ENCODE results near the gene TP63. TPM values are rescaled to one million over a fixed set of nuclear protein-coding genes. Genes with fewer than 3 reads are reported as not detected.

TP63 gene
- polyA plus RNA-seq, 3 donors = 0.58 to 1.9 (median 1.7) TPM

DNA sequence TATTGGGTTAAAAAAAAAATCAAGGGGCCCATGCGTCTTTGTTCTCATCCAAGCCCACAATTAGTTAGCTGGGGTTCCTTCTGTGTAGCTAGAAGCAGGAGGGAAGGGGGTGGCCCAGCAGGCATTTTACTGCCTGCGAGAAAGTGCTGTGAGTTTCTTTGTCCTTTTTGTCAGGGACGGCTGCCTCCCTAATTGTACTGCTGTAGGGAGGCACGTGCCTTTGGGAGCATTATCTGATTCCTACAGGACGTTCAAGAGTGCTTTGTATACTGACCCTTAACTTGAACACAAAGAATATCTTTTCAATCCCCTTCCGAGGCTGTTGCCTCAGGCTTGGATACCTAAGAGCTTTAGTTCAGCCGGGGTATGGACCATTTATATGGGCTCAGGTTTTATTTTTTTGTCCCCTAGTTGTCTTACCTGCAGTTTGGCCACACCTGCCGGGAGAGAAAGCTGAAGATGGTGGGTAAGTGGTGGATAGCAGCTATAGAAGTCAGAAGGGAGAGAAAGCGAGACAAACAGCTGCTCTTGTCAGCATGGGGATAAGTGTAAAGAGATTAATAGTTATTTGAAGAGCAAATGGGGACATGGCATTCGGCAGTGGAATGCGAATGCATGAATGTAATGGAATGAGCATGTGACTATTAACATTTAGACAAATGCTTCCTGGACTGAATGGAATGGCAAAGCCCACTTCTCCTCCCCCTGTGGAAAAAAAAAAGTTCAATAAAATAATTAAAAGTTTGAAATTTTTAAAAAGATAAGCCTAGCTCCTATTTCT is 175.2 kb downstream of the TP63 start:
- DNase-seq (ENCODE audit: low read depth in 3 of 3, low spot score in 2 of 3) = no peak

DNA sequence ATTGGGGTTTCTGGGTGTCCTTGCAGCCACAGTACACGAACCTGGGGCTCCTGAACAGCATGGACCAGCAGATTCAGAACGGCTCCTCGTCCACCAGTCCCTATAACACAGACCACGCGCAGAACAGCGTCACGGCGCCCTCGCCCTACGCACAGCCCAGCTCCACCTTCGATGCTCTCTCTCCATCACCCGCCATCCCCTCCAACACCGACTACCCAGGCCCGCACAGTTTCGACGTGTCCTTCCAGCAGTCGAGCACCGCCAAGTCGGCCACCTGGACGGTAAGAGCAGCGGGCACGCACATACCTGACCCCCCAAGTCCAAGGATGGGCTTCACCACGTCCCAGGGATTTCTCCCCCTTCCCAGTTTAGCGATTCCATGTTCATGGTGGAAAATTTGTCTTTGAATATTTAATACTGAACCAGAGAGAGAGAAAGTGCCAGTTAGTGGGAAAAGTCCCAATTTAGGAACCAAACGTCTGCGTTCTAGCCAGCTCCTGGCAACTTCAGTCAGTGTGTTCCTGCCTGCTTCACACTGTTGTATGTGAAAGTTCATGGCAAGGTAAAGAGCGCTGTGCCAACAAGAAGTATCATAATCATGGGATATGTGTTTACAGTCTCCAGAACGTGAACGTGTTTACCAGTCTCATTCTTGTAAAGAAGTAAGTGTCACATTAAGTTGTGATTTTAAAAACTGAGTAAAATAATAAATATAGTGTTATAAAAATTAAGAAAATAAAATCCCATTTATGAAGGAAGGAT is 177.2 kb downstream of the TP63 start:
- no peak for DNase-seq (ENCODE audit: low read depth in 3 of 3, low spot score in 2 of 3)

DNA sequence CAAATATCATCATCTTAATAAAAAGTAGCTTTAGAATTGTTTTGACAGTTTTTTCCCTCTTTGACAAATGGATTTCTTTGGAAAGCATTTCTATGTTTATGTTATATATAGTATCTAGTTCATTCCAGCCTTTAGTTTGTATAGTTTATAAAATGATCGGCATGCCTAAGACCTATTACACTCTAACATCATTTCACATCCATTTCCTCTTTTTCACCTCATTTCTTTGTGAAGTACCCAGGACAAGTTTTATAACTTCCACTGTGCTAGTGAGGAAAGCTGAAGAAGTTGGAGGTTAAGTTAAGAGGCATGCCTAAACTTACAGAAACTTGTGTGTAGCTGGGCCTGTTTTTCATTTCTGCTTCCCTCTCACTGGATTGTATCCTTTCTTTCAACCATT is 178.4 kb downstream of the TP63 start:
- DNase-seq (ENCODE audit: low read depth in 3 of 3, low spot score in 2 of 3) = no peak

DNA sequence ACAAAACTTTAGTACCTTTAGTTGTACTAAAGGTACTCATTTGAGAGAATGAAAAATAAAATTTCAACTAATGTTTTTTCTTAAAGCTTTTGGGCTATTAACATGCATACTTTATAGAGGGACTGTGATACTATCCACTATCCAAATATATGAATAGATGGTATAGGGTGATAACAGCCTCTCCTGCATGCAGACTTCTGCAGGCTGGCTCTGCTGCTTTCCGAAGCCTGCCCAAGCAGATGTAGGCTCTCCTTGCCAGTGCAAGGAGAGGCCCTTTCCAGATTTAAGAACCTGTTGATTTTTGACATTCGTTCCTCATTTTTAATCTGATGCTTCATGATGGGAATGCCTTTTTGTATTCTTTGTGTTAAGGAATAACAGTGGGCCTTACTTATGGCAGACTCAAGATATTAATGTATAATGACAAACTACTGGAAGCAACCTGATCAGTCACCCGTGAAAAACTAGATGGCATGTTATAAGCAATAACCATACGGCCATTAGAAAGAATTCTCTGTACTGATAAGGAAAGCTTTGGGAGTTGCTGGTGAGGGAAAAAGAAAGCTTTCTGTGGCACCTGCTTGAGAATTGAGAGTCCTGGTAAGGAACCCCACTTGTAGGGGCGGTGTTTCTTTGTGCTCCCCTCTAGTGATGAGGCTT is 181.7 kb downstream of the TP63 start:
- no peak for DNase-seq (ENCODE audit: low read depth in 3 of 3, low spot score in 2 of 3)

DNA sequence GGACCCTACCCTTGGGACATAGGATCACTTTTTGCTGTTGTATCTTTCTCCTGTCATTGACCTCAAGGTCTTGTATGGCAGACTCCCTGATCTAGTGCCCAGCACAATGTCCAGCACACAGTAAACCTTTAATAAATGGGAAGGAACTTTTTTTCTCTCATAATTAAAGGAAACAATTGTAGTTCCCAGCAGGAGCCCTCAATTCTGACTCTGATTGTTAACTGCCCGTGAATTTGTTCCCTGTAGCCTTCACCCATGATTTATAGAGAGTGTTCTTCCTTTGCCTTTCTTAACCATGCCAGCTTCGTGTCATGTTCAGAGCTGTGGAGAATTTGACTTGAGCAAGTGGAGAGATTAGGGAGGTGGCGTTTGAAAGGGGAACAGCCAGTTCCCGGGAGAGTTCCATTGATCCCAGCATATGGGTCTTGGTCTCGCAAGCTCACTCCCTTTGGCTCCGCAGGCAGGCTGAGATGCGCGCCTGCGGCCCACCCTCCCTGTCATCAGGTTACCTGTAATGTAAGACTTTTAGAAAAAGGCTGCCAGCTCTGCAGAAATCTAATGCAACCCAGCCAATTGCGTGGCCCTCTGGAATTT is 182.6 kb downstream of the TP63 start:
- DNase-seq (ENCODE audit: low read depth in 3 of 3, low spot score in 2 of 3) = no peak

DNA sequence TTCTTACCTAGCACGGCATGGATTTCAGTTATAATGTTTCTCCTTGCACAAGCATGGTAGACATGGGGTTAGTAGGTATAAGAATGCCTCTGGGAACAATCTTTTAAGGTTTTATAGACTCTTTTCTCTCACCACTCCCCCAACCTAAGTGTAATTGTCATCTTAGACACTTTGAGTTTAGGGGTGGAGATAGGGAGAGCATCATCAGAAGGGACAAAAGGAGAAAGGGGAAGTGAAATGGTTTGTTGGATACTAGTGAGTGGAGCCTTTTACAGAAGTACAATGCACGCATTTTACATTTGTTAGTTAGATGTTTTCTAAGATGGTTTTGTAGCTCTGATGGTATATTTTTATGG is 189.2 kb downstream of the TP63 start:
- DNase-seq (ENCODE audit: low read depth in 3 of 3, low spot score in 2 of 3) = no peak

DNA sequence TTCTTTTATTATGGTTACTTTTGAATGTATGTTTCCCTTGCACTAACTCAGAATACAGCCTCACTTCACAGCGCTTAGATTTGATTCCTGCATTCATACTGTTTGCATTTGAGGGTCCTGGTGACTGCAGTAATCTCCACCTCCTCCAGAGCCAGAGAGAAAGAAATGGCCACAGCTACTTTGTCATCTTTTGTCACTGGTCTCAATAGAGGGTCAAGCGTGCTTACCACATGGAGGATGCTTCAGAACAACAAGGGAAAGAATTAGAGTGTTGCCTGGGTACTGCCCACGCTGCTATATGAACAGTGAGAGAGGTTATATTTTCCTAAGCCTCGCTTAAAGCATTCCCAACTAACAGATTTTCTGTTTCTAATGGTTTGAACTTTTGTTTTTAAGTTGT is 190.1 kb downstream of the TP63 start:
- DNase-seq (ENCODE audit: low read depth in 3 of 3, low spot score in 2 of 3) = no peak

DNA sequence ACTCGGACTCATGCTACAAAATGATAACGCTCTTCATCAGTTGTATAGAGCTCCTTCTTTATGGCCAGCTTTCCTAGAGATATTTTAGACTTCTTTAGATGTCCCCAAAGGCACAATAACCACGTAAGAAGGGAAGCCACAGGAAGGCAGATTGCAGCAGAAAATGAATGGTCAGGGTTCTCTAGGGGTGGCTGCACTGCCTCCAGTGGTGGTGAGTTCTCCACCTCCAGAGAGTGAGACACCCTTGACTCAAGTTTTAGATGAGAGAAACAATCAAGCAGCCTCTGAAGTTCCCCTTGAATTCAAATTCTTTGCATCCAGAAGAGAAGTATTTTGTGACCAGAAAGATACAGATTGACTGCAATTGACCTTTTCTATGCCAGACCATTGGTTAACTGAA is 191.5 kb downstream of the TP63 start:
- DNase-seq (ENCODE audit: low read depth in 3 of 3, low spot score in 2 of 3) = no peak

DNA sequence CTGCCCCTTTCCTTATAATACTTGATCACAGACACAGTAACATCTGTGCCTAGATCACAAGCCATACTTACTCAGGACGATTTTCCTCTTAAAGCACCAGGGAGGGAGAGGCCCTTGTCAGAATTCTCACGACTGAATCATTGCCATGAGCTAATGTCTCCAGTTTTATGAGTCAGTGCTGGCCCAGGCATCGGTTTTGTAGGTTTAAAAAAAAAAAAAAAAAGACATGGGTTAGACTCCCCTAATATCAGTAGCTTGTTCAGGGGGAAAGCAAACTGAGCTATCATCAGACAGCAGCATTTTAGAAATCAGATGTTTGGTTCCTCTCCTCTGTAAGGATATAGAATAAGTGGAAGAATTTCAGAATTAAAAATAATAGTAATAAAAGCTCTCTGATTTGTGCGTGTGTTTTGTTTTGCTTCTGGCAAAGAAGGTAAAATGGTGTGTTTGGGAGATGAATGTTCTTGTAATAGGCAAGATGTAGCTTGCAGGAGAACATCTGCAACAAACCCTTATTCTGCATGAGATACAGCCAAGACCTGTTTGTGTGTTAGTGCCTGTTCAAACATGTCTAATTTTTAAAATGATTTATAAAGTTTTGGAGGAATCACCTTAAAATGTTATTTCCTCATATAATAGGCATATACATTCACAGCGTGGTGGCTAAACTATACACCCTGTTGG is 193.6 kb downstream of the TP63 start:
- DNase-seq (ENCODE audit: low read depth in 3 of 3, low spot score in 2 of 3) = no peak

DNA sequence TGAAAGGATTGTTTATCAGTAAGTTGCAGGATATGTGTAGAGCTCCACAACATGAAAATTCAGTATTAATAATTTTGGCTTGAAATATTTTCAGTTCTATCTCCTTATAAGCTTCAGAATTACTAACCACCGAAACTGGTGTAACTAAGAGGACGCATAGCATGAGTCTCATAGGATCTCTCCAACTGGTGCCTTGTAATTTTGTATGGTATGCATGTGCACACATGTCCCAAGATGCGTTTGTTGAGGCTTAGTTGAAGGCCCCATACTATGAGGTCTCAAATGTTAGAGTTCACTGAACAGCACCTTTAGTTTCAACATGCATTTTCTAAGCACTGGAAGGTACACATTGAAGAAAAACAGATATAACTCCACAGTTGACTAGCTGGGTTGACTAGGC is 195.4 kb downstream of the TP63 start:
- DNase-seq (ENCODE audit: low read depth in 3 of 3, low spot score in 2 of 3) = no peak

DNA sequence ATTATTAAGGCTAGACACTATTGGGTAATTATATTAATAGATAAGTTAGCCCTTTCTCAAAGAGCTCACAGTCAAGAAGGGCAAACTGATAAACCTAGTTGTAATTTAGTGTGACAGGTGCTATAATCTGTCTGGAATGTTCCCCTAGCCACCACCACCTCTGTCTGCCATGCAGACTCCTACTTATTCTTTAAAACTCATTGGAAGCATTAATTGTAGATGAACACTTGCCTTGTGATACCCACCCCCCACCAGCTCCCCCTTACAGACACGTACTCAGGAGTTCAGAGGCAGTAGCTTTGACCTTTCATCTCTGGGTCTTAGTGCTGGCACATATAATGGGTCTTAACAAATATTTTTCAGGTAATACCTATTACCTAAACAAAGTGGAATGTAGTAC is 195.9 kb downstream of the TP63 start:
- no peak for DNase-seq (ENCODE audit: low read depth in 3 of 3, low spot score in 2 of 3)

DNA sequence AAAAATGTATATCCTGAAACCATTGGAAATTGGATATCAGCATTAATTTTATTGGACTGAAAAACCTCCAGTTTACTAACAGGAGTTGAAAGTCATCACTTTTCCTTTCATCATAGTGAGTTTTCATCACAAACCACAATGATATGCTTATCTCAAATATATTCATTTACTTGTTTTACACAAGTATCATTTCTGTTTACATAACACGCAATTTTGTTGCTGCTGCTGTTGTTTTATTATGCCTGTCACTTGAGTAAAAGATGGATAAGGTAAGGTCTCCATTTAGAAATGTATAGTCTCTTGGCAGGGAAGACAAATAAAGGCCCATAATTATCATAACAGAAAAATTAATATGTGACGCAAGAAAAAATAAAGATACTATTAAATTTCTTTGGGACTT is 199.2 kb downstream of the TP63 start:
- no peak for DNase-seq (ENCODE audit: low read depth in 3 of 3, low spot score in 2 of 3)

DNA sequence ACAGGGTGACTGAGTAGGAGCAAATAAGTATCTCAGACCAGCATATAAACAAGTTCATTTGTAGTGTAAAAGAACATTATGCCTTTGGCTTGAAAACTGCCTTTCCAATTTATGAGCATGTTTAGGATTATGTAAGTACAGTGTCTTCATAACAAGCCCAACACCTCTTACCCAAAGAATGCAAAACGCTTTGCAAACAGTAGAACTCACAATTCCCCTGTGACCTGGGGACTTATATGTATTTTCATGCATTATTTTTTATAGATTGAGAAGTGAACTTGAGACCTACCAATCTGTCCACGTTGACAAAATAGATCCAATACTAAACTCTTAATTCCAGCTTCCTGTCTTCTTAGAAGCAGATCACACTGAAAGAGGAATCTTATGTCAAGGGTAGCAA is 202.1 kb downstream of the TP63 start:
- DNase-seq (ENCODE audit: low read depth in 3 of 3, low spot score in 2 of 3) = no peak

DNA sequence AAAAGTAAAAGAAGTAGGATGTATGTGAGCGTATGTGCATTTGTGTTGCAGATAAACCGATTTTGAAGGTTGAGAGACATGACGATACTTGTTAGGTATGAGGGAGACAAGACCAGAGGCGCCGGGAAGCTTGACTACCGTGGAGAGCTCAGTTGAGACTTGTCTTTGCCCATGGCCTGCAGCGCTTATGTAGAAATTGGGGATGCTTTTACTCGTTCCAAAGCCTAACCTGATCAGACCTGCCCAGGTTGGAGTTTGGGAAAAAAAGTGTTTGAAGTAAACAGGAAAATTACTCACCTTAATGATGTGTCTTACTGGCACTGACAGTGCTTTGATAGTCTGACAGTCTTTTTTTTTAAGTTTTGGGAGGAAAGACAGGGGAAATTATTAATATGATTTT is 202.8 kb downstream of the TP63 start:
- DNase-seq (ENCODE audit: low read depth in 3 of 3, low spot score in 2 of 3) = no peak

DNA sequence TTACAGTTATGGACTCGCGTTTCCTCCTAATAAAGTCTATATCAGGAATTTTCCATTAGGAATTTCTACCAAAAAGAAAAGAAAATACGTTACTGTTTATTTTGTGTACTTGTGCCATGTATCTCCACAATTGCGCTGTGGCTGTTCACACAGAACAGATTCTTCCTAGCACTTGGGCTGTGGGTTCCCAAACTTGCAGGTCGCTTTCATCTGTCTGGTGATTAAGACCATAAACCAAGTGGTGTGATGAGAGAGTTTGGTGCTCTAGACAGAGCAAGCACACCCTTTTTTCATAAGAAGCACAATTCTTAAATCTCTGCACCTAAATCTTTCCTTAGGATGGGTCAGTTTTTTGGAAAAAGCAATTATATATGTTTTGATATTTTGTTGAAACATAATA is 203.3 kb downstream of the TP63 start:
- no peak for DNase-seq (ENCODE audit: low read depth in 3 of 3, low spot score in 2 of 3)

DNA sequence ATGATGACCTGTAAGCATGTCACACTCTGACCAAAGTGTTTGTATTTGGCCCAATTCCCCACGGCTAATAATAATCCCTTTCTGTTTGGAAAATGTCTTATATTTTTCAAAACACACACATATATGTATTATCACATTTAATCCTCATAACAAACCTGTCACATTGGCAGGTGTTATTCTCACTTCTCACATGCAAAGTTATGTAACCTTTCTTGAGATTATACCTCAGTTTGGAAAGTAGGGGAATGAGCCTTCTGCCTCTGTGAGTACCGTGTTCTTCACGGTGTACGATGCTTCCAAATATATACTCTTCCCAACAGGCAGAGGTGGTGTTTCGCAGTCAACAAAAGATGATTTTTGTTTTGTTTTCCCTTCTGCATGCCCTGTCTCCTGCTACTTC is 205.6 kb downstream of the TP63 start:
- no peak for DNase-seq (ENCODE audit: low read depth in 3 of 3, low spot score in 2 of 3)

DNA sequence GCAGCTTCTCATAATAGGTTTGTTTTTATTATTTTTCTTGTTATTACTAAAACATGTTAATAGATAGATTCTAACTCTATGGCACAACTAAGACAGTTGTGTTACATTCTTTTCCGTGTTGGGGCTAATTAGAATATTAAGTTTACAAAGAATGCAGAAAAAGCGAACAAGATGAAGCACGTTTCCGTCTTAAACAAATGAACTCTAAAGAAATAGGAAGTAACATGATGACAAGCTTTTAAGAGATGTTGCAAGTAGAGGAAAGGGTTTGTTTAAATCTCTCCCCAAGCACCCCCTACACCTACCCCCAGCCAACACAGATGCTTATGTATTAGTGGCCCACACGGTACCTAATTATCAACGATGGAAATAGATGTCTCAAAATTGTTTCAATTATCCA is 207.1 kb downstream of the TP63 start:
- DNase-seq (ENCODE audit: low read depth in 3 of 3, low spot score in 2 of 3) = no peak

DNA sequence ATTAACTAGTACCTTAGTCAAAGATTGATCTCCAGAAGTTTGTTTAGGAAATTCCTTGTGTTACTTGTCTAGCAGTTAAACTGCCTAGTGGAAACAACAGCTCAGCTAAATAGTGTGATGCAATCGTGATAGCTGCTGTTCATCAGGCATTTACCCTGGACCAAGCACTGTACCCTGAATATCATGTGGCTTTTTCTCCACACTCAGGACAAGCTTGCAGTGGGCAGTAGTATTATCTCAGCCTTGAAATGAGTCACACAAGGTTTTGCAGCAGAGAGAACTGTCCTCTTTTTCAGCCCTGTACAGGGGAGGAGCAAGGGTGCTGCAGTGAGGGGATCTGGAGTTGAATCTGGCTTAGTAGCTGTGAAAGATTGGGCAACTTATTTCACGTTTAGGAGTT is 208.4 kb downstream of the TP63 start:
- no peak for DNase-seq (ENCODE audit: low read depth in 3 of 3, low spot score in 2 of 3)

DNA sequence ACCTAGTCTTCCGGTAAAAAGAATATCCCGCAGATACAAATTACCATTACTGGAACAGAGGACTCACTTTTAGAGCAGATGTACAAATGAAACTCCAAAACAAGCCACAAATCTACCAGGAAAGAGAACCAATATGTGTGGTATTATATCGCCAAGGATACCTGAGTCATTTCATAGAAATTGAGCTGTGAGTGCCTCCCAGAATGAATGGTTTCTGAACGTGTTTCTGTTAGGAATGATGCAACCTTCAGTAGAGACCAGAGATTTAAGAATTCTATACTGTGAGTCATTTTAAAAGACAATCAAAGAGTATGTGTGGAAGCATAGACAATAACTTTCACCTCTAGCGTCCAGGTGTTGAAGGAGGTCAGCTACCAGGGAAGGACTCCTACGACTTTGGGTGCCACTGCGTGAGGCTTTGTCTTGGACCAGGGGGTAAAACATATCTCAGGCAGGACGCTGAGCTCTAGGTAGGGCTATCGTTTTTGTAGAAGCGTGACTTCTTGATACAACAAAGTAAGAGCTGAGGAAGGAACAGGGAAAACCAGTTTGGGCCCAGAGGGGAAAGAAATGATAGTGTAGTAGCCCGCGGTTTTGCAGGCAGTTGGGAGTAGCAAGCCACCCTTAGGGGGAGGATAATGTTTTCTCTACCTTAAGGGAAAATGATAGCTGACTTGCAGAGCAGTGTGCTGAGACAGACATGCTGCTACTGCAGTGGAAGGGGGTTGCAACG is 210.4 kb downstream of the TP63 start:
- no peak for DNase-seq (ENCODE audit: low read depth in 3 of 3, low spot score in 2 of 3)
